Osteocyte (in vitro differentiated cells): Measurements from ENCODE around the gene CHRM2. TPM values are rescaled to one million over a fixed set of nuclear protein-coding genes. Genes with fewer than 3 reads are reported as not detected.

Experiments
- DNase-seq: peaks from one replicate; pipeline ENCODE4 v3.0.0; 2021; ENCODE audit warnings: mixed read lengths; ENCODE audit not compliant: unreplicated experiment; ENCODE audit errors: extremely low spot score
- H3K27ac Mint-ChIP-seq: one replicate; pipeline ENCODE4 v1.8.0; 2021; ENCODE audit warnings: mild to moderate bottlenecking, mixed read lengths; ENCODE audit not compliant: unreplicated experiment
- H3K27me3 Mint-ChIP-seq: one replicate; pipeline ENCODE4 v1.8.0; 2021; ENCODE audit warnings: mixed read lengths; ENCODE audit not compliant: unreplicated experiment
- H3K36me3 Mint-ChIP-seq: one replicate; pipeline ENCODE4 v1.8.0; 2021; ENCODE audit warnings: mixed read lengths; ENCODE audit not compliant: unreplicated experiment
- H3K4me1 Mint-ChIP-seq: one replicate; pipeline ENCODE4 v1.8.0; 2021; ENCODE audit warnings: mixed read lengths; ENCODE audit not compliant: unreplicated experiment
- H3K4me3 Mint-ChIP-seq: one replicate; pipeline ENCODE4 v1.8.0; 2021; ENCODE audit warnings: mild to moderate bottlenecking, moderate library complexity, mixed read lengths; ENCODE audit not compliant: unreplicated experiment
- H3K9me3 Mint-ChIP-seq: one replicate; pipeline ENCODE4 v1.8.0; 2021; ENCODE audit warnings: mixed read lengths; ENCODE audit not compliant: unreplicated experiment
- total RNA-seq: library from RNA; stranded (reverse); gene quantifications from 2 replicates; pipeline ENCODE4 v1.2.1, GENCODE V29; 2021
- TF ChIP-seq, protein P1 (sequence below): fragments of 200-600 bp; sonication (generic); IDR thresholded peaks from 2 replicates; pipeline ENCODE4 v1.5.0; 2021; ENCODE audit warnings: antibody characterized with exemption, mild to moderate bottlenecking, moderate library complexity

The CHRM2 gene
- total RNA-seq, 1 donor from 2014 or later = 30.0 TPM

DNA sequence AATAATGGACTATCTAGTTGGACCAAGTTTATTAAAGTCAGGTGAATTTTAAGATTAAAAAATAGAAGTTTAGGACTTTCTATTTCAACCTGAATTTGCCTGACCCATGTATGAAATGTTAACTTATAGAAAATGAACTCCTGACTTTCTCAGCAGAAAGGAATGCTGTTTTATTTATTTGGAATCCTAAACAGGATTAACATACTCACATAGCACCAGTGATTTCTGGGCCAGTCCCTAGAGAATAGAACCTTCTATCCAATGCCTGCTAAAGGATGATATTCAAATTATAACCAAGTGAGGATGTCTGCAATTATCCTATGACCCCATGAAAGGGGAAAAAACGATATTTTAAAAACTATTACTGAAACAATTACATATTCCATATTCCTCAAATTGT lies 148.8 kb downstream of the CHRM2 start:
- Mint-ChIP-seq H3K9me3 (peaks cover 13% of the 10 kb centered on the region), H3K36me3 (peaks cover 16% of the 10 kb centered on the region), H3K27me3 (no peaks in the 10 kb centered on the region), H3K27ac (no peak overlapping the region), H3K4me3 (no peak overlapping the region), H3K4me1 (peaks cover 51% of the 10 kb centered on the region)
- no peak for DNase-seq
- TF ChIP-seq, protein P1, sequence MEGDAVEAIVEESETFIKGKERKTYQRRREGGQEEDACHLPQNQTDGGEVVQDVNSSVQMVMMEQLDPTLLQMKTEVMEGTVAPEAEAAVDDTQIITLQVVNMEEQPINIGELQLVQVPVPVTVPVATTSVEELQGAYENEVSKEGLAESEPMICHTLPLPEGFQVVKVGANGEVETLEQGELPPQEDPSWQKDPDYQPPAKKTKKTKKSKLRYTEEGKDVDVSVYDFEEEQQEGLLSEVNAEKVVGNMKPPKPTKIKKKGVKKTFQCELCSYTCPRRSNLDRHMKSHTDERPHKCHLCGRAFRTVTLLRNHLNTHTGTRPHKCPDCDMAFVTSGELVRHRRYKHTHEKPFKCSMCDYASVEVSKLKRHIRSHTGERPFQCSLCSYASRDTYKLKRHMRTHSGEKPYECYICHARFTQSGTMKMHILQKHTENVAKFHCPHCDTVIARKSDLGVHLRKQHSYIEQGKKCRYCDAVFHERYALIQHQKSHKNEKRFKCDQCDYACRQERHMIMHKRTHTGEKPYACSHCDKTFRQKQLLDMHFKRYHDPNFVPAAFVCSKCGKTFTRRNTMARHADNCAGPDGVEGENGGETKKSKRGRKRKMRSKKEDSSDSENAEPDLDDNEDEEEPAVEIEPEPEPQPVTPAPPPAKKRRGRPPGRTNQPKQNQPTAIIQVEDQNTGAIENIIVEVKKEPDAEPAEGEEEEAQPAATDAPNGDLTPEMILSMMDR = no peak

DNA sequence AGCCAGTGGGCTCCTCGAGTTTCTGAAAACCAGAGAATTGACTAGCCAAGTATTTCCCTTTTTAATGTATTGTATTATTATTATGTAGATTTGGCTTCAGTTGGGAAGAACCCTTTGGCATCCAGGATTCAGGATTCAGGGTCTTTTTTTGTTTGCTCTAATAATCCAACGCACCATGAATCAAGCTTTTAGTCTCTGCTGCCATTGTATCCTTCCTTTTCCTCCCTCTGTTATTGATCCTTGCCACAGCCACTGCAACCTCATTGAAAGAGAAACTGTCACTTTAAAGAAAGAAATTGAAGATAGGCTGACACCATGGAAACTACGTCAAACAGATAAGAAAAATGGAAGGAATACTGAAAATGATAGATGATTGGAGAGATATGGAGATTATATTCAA lies 150.0 kb downstream of the CHRM2 start:
- peaks cover 12% of the 10 kb centered on the region for H3K9me3 Mint-ChIP-seq
- H3K36me3 Mint-ChIP-seq = peaks cover 16% of the 10 kb centered on the region
- H3K4me3 Mint-ChIP-seq = no peak overlapping the region
- no peak overlapping the region for H3K27ac Mint-ChIP-seq
- no peak for DNase-seq
- TF ChIP-seq, protein P1 = no peak
- H3K4me1 Mint-ChIP-seq = peaks cover 55% of the 10 kb centered on the region
- no peaks in the 10 kb centered on the region for H3K27me3 Mint-ChIP-seq

DNA sequence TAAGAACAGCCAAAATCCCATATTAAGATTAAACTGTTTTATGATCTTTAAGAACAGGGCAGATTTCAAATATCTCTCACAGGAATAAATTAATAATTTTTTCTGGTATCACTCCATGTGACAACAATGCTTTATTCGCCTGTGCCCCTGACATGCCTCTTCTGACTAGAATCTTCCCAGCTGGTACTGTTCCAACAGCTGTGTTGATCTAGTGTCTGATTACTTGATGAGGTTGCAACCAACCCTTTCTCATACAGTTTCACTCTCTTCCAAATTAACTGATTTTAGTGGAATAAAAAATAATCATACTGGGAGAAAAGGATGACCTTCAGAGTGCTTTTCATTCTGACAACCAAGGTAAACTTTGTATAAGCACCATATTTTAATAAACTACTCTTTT lies 151.9 kb downstream of the CHRM2 start:
- Mint-ChIP-seq H3K9me3 (peaks cover 12% of the 10 kb centered on the region), H3K27me3 (no peaks in the 10 kb centered on the region), H3K27ac (peak overlapping the region; percentile 65), H3K4me1 (peaks cover 67% of the 10 kb centered on the region), H3K4me3 (no peak overlapping the region), H3K36me3 (peaks cover 12% of the 10 kb centered on the region)
- DNase-seq = no peak
- TF ChIP-seq, protein P1 = no peak

DNA sequence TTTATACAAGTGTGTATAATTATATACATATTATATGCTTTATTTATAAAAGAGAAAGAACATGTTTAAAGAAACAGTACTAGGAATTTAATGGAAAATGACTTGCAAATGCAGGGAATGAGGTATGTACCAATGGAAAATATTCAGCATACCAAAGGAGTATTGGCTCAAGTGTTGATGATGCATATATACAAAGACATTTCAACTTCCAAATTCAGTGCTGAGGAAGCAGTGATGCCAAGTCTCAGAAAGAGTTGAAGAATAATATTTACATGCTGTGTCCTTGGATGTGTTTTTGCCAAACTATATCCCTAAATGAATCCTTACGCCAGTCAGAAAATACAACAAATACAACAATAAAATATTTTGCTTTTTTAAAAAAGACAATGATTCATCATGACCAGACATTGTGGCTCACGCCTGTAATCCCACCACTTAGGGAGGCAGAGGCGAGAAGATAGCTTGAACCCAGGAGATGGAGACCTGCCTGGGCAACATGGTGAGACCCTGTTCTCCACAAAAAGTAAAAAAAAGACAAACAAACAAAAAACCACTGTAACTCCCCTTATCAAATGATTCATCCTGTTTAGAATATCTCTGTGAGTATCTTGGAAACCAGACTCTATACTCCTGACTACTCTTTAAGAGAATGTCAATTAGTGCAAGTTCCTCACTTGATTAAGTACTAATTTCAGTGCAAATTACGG lies 157.2 kb downstream of the CHRM2 start:
- peaks cover 62% of the 10 kb centered on the region for H3K4me1 Mint-ChIP-seq
- H3K4me3 Mint-ChIP-seq = peak overlapping the region; percentile 30
- DNase-seq = no peak
- peaks cover 2% of the 10 kb centered on the region for H3K36me3 Mint-ChIP-seq
- TF ChIP-seq, protein P1 = no peak
- H3K27me3 Mint-ChIP-seq = no peaks in the 10 kb centered on the region
- peak overlapping the region; percentile 97 for H3K27ac Mint-ChIP-seq
- H3K9me3 Mint-ChIP-seq = peaks cover 22% of the 10 kb centered on the region

DNA sequence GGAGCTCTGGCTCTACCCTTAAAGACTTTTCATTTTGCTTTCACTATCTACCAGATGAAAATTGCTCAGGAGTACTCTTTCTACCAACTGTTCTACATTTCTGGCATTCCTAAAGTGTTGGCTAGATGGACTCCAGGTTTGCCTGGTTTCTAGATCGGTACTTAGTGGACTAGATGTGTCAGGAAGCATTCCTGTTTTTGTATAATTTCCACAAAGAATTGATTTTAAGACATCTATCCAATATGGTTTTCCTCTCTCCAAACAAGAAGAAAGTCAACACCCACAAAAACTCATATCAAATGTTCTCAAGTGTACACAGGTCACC lies 157.7 kb downstream of the CHRM2 start:
- H3K9me3 Mint-ChIP-seq = peaks cover 22% of the 10 kb centered on the region
- no peaks in the 10 kb centered on the region for H3K27me3 Mint-ChIP-seq
- TF ChIP-seq, protein P1 = no peak
- no peak for DNase-seq
- H3K27ac Mint-ChIP-seq = peak overlapping the region; percentile 97
- peaks cover 60% of the 10 kb centered on the region for H3K4me1 Mint-ChIP-seq
- H3K36me3 Mint-ChIP-seq = peaks cover 2% of the 10 kb centered on the region
- no peak overlapping the region for H3K4me3 Mint-ChIP-seq
